Prostate gland (tissue), 2 donors: ENCODE results near the gene PHF12.

Experiments
- CTCF ChIP-seq, 4 experiments: fragments of 200-600 bp in 2 of 4; fragments of 450-650 bp in 2 of 4; sonication (generic) in 2 of 4; IDR thresholded peaks; 1 replicate in 3 of 4; 2 replicates in 1 of 4; pipeline ENCODE4 v1.5.1; 2016 to 2019; ENCODE audit warnings: antibody characterized with exemption in 4 of 4, mild to moderate bottlenecking in 2 of 4, moderate library complexity in 2 of 4
- POLR2A ChIP-seq: fragments of 450-650 bp; IDR thresholded peaks from one replicate; pipeline ENCODE4 v1.6.1; 2016; ENCODE audit warnings: antibody characterized with exemption, mild to moderate bottlenecking
- POLR2AphosphoS5 ChIP-seq: sonication (generic); formaldehyde crosslinking; IDR thresholded peaks from one replicate; pipeline ENCODE4 v1.6.1; 2017; ENCODE audit warnings: antibody characterized with exemption

GRCh38 chr17:28911411-28912045 is 39.8 kb downstream of the PHF12 start:
- TF ChIP-seq CTCF (IDR thresholded peaks at IDR 0.05) (no peak), POLR2AphosphoS5 (no peak), POLR2A (no peak)
